GDM1 (cell line): ENCODE measurements around the gene SLC6A6.

ENCODE experiments used
- DNase-seq: peaks from one replicate; lab custom pipeline; 2025; lab: John Stamatoyannopoulos, UW

The SLC6A6 gene

DNA sequence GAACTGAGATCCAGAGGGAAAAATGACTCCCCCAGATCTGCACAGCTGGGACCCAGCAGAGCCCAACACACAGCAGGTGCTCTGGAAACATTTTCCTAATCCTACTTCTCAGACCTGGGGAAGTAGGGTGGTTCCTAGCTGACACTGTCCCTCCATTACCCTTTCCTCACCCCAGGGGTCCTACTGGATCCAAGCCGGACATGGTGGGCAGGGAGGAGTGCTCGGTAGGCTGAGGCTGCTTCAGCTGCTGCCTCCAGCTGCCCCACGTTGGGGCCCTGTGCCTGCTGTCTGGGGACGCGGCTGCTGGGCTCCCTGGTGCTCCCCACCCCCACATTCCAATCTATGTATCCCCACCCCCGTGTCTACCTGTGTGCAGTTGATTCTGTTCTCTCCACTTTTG is 29.8 kb upstream of the SLC6A6 start:
- no peak for DNase-seq

GRCh38 chr3:14373753-14374376 is 28.5 kb upstream of the SLC6A6 start:
- DNase-seq: no peak

DNA sequence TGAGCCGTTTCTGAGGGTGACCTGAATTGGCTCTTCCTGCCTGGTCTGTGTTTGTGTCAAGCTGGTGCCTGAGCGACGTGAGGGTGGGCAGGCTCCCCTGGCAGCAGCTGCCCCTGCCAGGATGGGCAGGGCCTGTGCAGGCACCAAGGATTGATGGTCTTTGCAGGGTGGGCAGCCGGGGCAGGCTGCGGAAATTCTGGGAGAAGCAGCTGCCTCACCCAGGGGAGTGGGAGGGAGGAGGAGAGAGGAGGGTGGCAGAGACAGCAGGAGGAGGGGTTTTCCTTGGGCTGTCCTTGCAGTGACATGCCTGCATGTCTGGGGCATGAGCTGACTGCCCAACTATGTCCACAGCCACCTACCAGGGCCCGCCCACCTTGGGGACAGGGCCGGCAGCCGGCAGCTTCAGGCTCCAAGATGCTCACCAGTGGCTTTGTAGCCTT is 27.9 kb upstream of the SLC6A6 start:
- DNase-seq: no peak

DNA sequence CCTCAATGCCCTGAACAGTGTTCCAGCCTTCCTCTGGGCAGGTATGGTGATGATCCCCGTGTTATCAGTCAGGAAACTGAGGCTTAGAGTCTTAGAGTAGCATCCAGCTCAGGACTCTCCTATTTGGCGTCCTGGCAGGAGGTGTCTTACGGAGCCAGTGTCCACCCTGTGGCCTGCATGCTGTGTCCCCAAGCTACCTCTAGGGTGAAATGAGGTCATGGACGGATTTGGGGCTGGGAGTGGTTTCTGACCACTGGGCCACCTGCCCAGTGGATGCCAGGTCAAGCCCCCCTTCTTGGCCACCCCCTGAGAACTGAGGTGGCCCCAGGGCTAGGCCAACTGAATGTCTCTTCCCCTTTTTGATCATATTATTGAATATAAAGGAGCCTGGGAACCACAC is 27.2 kb upstream of the SLC6A6 start:
- DNase-seq: no peak

DNA sequence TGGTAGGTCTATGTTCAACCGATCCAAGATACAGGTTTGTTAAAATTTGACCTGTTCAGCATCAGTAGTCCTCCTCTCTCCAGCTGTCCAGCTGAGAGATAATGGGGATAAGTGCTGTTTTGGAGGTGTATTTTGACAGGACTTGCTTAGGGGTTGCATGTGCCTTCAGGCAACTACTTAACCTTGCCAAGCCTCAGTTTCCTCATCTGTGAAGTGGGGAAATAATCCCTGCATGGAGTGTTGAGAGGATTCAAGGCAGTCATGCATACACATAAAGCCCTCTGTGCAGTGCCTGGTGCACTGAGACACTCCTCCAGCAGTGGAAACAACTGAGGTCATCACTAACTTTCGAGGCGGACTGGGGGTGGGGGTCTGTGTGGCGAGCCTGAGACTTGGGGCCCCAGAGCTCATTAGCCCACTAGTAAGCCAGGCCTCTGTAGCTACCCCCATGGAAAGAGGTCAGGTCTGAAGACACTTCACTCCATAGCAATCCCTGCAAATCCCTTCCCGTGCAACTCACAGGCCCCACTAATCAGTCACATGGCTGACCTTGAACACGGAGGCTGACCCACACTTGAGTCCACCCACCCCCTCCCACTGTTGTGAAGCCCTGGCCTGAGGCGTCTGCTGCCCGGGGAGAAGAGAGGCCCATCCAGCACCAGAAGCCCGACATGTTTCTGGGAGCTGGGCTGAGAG is 25.9 kb upstream of the SLC6A6 start:
- no peak for DNase-seq

DNA sequence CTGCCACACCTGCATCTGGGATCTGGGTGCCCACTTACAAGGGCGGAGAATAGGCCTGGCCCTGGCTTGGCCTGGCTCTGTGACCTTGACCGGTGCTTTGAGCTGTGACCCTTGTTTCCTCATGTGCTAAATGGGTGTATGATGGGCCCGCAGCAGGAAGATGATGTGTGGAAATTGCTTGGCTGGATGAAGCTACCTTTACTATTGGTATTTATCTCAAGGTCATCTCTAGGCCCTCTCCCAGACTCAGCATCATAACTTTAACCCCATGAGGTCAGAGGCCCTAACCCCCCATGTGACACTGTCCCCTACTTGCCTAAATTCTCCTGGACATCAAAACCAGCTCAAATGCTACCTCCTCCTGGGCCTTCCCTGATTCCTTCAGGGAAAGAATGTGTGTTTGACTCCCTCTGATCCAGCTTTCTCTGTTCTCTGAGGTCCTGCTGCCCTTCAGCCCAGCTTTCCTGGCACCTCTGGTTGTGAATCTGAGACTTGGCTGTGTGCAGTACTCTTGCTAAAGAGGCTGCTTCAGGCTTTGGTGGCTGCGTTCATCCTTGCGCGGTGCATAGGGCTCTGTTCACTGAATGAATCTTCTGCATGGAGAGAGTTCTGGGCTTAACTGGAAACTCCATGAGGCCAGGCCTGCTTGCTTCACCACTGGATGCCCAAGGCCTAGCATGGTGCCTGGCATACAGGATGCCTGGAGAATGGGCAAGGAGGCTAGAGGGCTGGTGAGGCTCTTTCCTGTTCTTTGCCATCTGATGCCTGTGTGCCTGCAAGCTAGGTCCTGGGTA is 25.2 kb upstream of the SLC6A6 start:
- DNase-seq: no peak

DNA sequence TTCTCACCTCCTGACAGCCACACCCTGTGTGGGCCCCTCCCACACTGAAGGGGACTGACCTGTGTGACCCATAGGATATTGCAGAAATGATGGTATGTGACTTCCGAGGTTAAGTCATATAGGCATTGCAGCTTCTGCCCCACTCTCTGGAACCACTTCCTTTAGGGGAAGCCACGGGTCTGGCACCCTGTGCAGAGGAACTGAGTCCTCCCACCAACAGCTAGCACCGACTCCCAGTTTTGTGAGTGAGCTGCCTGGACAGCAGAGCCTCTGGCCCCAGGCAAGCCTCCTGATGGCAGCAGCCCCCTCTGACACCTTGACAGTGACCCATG is 24.6 kb upstream of the SLC6A6 start:
- peak; percentile 66 for DNase-seq

DNA sequence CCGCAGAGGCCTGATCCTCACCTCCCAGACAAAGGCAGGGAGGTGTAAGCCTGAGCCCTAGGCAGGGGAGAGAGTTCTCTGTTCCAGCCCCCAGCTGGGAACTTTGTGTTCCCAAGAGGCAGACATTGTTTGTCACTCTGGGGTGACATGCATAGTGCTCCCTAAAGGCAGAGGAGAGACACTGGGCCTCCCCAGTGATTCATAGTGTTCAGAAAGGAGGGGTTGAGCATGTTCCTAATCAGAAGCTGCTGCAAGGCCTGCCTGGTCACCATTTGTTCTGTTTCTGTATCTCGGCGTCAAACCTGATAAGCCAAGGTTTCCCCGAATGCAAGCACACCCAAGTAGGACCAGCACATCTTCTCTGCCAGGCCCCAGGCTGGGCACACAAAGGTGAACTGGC is 24.0 kb upstream of the SLC6A6 start:
- no peak for DNase-seq

GRCh38 chr3:14379843-14380242 is 22.6 kb upstream of the SLC6A6 start:
- no peak for DNase-seq

GRCh38 chr3:14386254-14386653 is 16.2 kb upstream of the SLC6A6 start:
- no peak for DNase-seq

GRCh38 chr3:14388201-14388600 is 14.2 kb upstream of the SLC6A6 start:
- DNase-seq: no peak

- DNase-seq: no peak
Observed at GRCh38 chr3:14389166-14389606, 13.2 kb upstream of the SLC6A6 start.

- no peak for DNase-seq
Observed at GRCh38 chr3:14389716-14390115, 12.7 kb upstream of the SLC6A6 start.

DNA sequence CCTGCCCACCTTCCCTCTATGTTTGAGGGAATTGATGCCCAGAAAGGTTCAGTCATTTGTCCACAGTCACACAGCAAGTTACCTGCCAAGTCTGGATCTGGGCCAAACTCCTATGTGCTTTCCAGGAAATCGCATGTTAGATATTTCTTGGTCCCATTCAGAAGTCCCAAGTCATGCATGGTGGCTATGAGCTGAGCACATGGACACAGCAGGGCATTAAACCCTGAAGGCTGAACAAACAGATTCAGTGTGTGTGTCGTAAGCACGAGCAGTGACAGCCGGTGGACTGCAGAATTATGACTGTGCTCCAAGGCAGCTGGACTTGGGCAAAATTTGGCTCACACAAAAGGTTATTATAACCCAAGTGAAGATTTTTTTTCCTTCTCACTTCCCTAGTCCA is 11.4 kb upstream of the SLC6A6 start:
- DNase-seq: no peak

DNA sequence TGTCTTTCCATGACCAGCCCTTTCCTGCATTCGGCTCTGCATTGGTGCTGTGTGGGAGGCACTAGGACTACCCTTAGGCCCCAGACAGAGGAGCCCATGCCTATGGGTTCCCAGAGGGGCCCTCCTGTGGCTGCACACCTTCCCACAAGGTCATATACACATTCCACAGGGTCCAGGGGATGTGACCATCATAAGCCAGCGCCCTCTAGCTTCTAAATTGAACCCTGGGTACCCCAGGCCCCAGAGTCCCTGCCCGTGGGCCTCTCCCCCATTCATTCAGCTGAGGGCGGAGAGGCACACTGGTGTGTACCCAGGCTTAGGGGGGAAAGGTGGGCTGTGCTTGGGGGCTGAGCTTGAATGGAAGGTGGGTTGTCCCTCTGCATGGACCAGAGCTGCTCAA is 10.2 kb upstream of the SLC6A6 start:
- DNase-seq: no peak

- DNase-seq: no peak
Observed at GRCh38 chr3:14392803-14393319, 9.5 kb upstream of the SLC6A6 start.

DNA sequence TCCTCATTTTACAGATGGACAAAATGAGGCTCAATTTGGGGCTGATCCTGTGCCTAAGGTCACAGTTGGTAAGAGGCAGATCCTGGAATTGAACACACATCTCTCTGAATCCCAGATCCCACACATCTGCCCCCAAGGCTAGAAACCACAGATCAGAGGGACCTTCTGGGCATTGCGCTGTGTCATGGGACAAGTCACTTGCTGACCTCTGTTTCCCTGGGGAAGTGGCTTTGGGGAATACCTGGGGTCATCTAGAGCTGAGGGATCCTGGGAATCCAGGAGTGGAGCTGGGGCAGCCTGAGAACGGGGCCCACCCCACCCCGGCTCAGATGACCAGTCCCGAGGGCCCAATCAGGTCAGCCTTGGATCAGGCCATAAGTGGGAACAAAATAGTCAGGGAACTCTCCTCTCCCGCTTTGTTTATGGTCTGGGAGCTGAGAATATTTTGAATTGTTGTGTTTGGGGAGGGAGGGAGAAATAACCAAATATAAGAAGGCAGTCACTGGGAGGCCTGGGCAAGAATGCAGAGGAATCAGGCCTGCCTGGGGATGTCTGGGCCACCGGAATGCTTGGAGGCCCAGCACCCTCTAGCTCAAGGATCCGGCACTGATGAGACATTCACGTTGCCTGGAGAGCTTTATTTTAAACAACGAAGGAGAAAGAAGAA is 8.8 kb upstream of the SLC6A6 start:
- no peak for DNase-seq

GRCh38 chr3:14396031-14396692 is 6.2 kb upstream of the SLC6A6 start:
- DNase-seq: no peak

DNA sequence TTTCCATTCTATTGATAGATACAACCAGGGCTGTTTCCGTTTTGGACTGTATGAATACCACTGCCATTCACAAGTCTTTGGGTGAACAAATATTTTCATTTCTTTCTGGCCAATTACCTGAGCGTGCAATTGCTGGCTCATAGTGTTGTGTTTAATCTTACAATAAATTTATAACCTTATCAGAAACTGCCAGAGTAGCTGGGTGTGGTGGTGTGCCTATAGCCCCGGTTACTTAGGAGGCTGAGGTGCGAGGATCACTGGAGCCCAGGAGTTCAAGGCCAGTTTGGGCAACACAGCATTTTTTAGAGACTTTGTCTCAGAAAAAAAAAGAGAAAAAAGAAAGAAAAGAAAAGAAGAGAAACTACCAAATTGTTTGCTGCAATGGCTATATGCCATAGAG is 5.4 kb upstream of the SLC6A6 start:
- no peak for DNase-seq

DNA sequence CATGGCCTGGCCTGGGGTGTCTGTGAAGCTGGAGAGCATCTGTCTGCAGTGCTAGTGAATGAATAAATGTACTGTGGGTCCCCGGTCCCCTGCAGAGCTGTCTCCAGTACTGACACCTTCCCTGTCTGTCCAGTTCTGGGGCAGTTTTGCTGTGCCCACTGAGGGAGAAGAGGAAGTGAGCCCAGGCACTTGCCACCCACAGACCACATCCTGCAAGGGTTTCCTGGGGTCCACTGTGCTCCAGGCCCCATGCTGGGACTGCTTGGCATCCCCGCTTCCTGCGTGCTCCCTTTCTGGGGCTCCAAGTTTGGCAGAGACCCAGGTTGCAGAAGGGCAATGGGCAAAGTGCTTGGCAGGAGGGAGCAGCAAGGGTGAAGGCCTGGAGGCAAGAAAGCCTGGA is 4.9 kb upstream of the SLC6A6 start:
- DNase-seq: peak; percentile 14

DNA sequence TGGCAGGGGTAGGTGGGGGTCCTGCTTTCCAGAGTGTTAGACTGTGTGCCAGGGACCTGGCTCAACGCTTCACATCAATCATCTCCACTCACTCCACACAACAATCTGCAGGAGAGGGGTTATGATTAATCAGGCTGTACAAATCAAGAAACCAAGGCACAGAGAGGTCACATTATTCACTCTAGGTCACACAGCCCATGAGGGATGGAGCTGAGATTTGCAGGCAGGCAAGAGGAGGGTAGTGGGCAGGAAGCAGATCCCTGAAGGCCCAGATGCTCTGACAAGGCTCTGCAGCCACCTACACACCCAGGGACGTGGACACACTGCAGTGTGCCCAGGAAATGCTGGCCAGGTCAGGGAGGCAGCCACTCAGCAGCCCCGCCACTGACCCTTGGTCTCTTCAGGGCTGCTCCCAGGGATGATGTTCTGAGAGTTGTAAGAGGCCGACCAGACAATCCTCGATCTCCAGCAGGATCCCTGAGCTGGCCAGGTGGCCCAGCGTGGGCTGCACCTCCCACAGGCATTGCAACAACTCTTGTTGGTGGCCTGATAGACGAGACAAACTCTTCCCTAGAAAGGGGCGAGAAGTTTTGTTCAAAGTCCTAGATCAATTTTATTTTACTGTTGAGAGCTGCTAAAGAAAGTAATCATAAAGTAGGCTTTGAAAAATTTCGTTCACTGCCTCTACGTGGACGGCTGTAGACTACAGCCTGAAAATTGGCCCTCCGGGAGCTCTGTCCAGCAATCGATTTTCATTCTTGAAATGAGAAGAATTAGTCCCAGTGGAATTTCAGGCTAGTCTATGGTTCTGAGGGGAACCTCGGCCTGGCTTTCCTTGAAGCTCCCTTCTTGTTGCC is 4.2 kb upstream of the SLC6A6 start:
- DNase-seq: no peak
